Adrenal gland (tissue), 12 donors: Measurements from ENCODE around the gene MOSPD3. TPM values are rescaled to one million over a fixed set of nuclear protein-coding genes. Genes with fewer than 3 reads are reported as not detected.

Experiments used
- DNase-seq, 7 donors: peaks; one replicate each; pipeline ENCODE4 v3.0.0-alpha.2; 2019 to 2020
- H3K27ac ChIP-seq, 5 donors: fragments of 200-600 bp; sonication (generic) in 4 of 5; 1 replicate in 3 of 5; 2 replicates in 2 of 5; pipeline versions ENCODE4 v1.5.1 to v1.8.0; 2016 to 2020; ENCODE audit warnings: mild to moderate bottlenecking in 1 of 5
- H3K27me3 ChIP-seq: fragments of 200-600 bp; 2 replicates; pipeline ENCODE4 v1.8.0; 2021
- H3K36me3 ChIP-seq, 2 donors: fragments of 200-600 bp; replicated peaks in 1 of 2; 1 replicate in 1 of 2; 2 replicates in 1 of 2; pipeline versions ENCODE4 v1.5.1 to v1.8.0; 2018 to 2022
- H3K4me1 ChIP-seq, 2 donors: fragments of 200-600 bp; replicated peaks in 1 of 2; 1 replicate in 1 of 2; 2 replicates in 1 of 2; pipeline versions ENCODE4 v1.5.1 to v1.8.0; 2018 to 2021
- H3K4me3 ChIP-seq, 4 donors: fragments of 200-600 bp; sonication (generic) in 3 of 4; one replicate each; pipeline ENCODE4 v1.5.1; 2016 to 2018
- H3K9me3 ChIP-seq, 3 donors: fragments of 200-600 bp; sonication (generic) in 1 of 3; replicated peaks in 1 of 3; 1 replicate in 2 of 3; 2 replicates in 1 of 3; pipeline versions ENCODE4 v1.5.1 to v1.8.0; 2016 to 2021
- POLR2A ChIP-seq, 2 donors: fragments of 450-650 bp; IDR thresholded peaks; one replicate each; pipeline ENCODE4 v1.6.1; 2017; ENCODE audit warnings: antibody characterized with exemption in 2 of 2, mild to moderate bottlenecking in 2 of 2, moderate library complexity in 1 of 2
- WGBS, 4 donors: extraction: QIAGEN DNeasy Blood & Tissue Kit in 2 of 4; methylation state at CpG; one replicate each; pipeline versions ENCODE4 v1.1.5 to v1.1.7; 2013 to 2017; 5-methylcytosine and 5-hydroxymethylcytosine counted together
- intact Hi-C, 2 donors: fragments of 100-400 bp; cut with DNase I; formaldehyde crosslinking; loops; one replicate each; pipeline versions ENCODE4 v1.14.1 to v1.15.0; 2022 to 2023
- polyA plus RNA-seq, 3 donors: library from polyadenylated mRNA; stranded (reverse); fragments of 200-250 nt in 2 of 3; fragments of 350-450 nt in 1 of 3; fragmentation: Illumina TruSeq in 1 of 3; extraction: RNeasy Lipid Tissue Mini Kit (QIAGEN cat#74804) in 1 of 3; gene quantifications; one replicate each; pipeline ENCODE4 v1.2.3, GENCODE V29; 2013 to 2014
- total RNA-seq, 9 donors: library from RNA; depleted of rRNA in 4 of 9; stranded (reverse); fragments of >200 nt in 4 of 9; fragments of 120-200 nt in 1 of 9; fragmentation: NEBNext Ultra II Directional in 1 of 9; extraction: Animal tissue kit (Norgen Biotek cat#: 25700) in 1 of 9; gene quantifications; one replicate each; pipeline versions ENCODE4 v1.1.0 to v1.2.4, GENCODE V29; 2013 to 2023
- TF ChIP-seq, protein P1 (sequence below), 6 experiments: fragments of 450-650 bp in 4 of 6; fragments of 200-600 bp in 2 of 6; sonication (generic) in 1 of 6; IDR thresholded peaks; 1 replicate in 5 of 6; 2 replicates in 1 of 6; pipeline versions ENCODE4 v1.5.1 to v1.8.0; 2016 to 2021; ENCODE audit warnings: antibody characterized with exemption in 6 of 6, mild to moderate bottlenecking in 2 of 6, moderate library complexity in 1 of 6
- donor health status: healthy with polysubstance abuse.
- donor health status: Bipolar disorder and iron deficiency.
- donor health status: DM: yes; HTN: yes; CAD: no.
- donor health status: DM: no; HTN: no; CAD: no.
- donor health status: DM: no; HTN: no; CAD: no.
- donor health status: DM: yes; HTN: yes; CAD: no.

Gene MOSPD3
- total and polyA plus RNA-seq, 12 donors = 14.0 to 54.5 (median 34.7) TPM

DNA sequence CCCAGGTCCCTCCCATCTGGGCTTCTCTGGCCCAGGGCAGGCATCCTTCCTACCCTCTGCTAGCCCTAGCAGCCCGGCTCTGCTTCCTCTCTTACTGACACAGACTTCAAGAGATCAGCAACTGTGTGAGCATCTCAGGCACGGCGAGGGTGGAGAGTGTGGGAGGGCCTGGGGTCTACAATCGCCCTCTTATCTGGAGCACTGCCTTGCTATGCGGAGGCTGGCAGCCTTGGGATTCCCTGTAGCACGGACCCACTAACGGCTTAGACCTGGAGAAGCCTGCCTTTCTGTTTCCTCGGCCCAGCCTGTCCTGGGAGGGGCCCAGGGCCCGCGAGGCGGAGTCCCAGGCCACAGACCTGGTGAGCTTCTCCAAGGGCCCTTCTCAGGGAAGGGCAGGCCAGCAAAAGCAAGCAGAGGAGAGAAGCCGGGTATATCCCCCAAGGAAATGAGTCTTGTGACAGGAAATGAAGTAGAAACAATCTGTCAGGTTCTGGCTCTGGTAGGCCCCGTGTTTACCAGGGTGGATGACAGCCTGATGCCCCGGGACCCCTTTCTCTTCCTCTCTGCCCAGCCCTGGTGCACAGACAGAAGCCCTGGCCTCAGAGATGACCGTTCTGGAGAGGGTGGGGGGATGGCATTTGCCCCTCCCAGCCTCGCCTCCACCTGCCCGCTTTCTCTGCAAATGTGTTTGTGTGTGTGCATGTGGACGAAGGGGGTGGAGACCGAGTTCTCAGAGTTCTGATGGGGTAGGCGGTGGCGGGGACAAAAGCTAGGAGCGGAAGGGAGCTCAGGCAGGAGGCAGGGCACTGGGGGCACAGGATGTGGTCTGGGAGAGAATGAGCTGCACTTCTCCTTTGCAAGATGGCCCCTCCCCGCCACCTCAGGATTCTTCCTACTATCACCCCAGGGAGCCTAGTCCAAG lies 28.9 kb upstream of the MOSPD3 start:
- 35 to 66% (median 44%) methylated on average over 16 to 23 of the region's 23 CpGs for WGBS, 4 donors
- Histone ChIP-seq H3K4me3 (peak overlapping the region in 1 of 4 donors; percentile 88), H3K27ac (peak overlapping the region in 4 of 5 donors; percentile 68 to 99 (median 94)), H3K9me3 (no peaks in the 10 kb centered on the region), H3K36me3 (peaks cover 0 to 36% of the 10 kb centered on the region in 2 donors), H3K27me3 (no peaks in the 10 kb centered on the region), H3K4me1 (peaks cover 21 to 30% of the 10 kb centered on the region in 2 donors)
- peak; percentile 48 to 75 (median 63) for DNase-seq
- intact Hi-C loops = loop anchor here in 1 of 2 donors (5.0 kb wide), 1 partner anchor 94 kb away; no protein-coding TSS in a partner anchor
- TF ChIP-seq, protein P1, sequence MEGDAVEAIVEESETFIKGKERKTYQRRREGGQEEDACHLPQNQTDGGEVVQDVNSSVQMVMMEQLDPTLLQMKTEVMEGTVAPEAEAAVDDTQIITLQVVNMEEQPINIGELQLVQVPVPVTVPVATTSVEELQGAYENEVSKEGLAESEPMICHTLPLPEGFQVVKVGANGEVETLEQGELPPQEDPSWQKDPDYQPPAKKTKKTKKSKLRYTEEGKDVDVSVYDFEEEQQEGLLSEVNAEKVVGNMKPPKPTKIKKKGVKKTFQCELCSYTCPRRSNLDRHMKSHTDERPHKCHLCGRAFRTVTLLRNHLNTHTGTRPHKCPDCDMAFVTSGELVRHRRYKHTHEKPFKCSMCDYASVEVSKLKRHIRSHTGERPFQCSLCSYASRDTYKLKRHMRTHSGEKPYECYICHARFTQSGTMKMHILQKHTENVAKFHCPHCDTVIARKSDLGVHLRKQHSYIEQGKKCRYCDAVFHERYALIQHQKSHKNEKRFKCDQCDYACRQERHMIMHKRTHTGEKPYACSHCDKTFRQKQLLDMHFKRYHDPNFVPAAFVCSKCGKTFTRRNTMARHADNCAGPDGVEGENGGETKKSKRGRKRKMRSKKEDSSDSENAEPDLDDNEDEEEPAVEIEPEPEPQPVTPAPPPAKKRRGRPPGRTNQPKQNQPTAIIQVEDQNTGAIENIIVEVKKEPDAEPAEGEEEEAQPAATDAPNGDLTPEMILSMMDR (IDR thresholded peaks at IDR 0.05) = no peak
- peak in 1 of 2 donors; percentile 9 for TF ChIP-seq POLR2A (IDR thresholded peaks at IDR 0.05)

DNA sequence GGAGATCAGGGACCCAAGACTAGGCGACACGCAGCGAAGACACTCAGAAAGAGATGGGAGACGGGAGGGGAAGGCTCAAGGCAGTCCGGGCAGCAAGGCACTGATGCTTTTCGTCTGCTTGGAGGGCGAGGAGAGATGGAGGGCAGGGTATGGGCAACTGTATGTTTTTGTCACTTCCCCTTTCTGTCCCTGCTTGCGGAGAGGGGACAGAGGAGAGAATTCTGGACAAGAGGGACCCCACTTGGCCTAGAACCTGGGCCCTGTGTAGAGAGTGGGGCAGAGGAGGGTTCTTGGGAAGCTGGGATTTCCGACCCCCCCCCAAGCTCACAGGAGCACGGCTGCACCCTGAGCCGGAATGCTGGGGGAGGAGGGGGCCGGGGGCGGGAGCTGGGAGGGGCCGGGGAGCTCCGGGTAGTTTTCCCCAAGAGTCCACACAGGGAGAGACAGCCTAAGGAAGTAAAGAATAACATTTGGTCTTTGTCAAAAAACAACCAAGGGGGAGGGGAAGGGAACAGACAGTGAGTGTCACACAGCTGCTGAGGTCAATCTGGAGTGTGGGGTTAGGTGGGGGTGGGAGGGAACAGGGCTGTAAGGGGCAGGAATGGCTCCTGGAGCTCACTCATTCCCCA lies 28.2 kb upstream of the MOSPD3 start:
- H3K4me3 ChIP-seq = peak overlapping the region in 1 of 4 donors; percentile 88
- peaks cover 21 to 30% of the 10 kb centered on the region in 2 donors for H3K4me1 ChIP-seq
- DNase-seq = peak in 1 of 7 donors; percentile 33
- intact Hi-C loops = loop anchor here in 1 of 2 donors (5.0 kb wide), 1 partner anchor 93 kb away; no protein-coding TSS in a partner anchor
- WGBS, 4 donors = 35 to 75% (median 50%) methylated on average over 9 to 15 of the region's 15 CpGs
- H3K27me3 ChIP-seq = no peaks in the 10 kb centered on the region
- peaks cover 0 to 28% of the 10 kb centered on the region in 2 donors for H3K36me3 ChIP-seq
- TF ChIP-seq, protein P1 (IDR thresholded peaks at IDR 0.05) = no peak
- no peak for TF ChIP-seq POLR2A (IDR thresholded peaks at IDR 0.05)
- H3K9me3 ChIP-seq = no peaks in the 10 kb centered on the region
- peak overlapping the region in 4 of 5 donors; percentile 68 to 99 (median 94) for H3K27ac ChIP-seq

DNA sequence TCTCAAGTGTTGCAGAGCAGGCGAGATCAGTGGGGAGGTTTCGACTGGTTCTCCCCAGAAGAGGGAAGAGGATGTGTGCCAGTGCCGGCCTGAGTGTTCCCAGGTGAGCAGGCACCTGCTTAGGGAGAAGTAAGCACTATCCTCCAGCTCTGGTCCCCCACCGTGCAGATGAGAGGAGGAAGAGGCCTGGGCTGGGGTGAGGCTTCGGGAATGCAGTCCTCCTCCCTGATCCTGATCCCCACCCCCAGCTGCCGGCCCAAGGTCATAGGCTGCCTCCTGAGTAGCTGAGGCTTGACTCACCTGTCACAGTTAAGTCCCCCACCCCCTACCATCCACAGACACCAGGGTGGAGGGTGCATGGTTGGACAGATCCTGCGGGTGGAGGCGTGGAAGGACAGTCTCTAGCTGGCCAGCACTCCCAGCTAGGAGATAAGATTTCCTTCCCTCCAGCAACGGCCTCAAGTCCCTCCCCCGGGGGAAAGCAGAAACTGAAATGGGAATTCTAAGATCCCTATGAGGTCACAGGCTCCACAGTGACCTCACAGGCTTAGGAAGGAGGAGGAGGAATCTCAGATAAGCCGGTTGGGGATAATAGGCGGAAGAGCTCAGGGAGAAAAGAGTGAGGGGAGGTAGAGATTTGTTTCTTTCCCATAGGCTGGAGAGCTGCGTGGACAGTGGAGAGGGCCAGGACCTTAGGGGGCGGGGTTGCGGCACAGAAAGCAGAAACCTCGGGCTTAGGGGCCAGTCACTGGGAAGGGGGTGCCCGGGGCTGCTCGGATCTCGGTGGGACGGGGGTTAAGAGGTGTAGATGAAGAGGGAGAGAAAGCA lies 27.4 kb upstream of the MOSPD3 start:
- Histone ChIP-seq H3K4me1 (peaks cover 21 to 30% of the 10 kb centered on the region in 2 donors), H3K27ac (peak overlapping the region; percentile 68 to 99 (median 93)), H3K36me3 (peaks cover 0 to 21% of the 10 kb centered on the region in 2 donors), H3K4me3 (peak overlapping the region; percentile 26 to 88 (median 70)), H3K9me3 (no peaks in the 10 kb centered on the region), H3K27me3 (no peaks in the 10 kb centered on the region)
- intact Hi-C loops = loop anchor here in 1 of 2 donors (5.0 kb wide), 1 partner anchor 92 kb away; no protein-coding TSS in a partner anchor
- TF ChIP-seq, protein P1 (IDR thresholded peaks at IDR 0.05) = no peak
- TF ChIP-seq POLR2A (IDR thresholded peaks at IDR 0.05) = peak in 1 of 2 donors; percentile 56
- WGBS, 4 donors = 3 to 6% (median 4%) methylated on average over 18 to 20 of the region's 20 CpGs
- peak; percentile 73 to 88 (median 83) for DNase-seq
